DMS 273 (cell line): Measurements from ENCODE around the gene WHRN.

ENCODE experiments used
- DNase-seq: peaks from one replicate; lab custom pipeline; 2025; ENCODE audit not compliant: unreplicated experiment; lab: John Stamatoyannopoulos, UW

Gene WHRN

DNA sequence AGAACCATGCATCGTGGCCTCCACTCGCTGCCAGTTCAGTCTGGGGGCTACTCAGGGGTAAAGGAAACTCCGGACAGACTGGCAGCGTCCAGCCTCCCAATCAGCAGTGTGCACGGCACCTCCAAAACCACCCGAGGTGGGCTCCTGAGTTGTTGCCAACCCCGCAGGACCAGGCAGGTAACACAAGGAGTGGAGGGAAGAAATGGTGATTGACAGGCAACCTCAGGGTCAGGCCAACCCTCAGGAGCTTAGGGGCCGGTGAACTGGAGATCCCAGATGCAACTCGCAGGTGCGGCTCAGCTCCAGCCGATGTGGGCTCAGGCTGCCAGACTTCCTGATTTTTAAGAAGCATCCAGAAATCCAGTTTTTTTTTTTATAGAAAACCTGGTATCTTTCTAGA, 80.1 kb downstream of the WHRN start:
- DNase-seq, result no peak

- no peak for DNase-seq
Measured at GRCh38 chr9:114424126-114424525, 81.1 kb downstream of the WHRN start.

GRCh38 chr9:114423181-114423580, 82.1 kb downstream of the WHRN start:
- no peak for DNase-seq

DNA sequence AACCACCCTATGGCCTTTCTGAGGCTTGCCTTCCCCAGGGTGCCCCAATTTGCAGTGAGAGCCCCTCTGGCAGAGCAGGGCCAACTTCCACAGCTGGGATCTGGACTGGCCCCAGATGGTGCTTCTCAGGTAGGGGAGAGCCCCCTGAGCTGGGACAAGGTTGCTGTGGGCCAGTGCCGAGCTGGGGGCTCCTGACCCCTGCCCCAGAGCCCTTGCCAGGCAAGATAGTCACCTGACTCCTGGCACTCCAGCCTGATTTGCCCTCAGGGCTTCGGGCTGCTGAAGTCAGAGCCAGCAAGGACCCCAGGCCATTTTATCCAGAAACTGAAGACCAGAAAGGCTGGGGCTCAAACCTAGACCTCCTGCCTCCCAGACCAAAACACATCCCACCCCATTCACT, 84.1 kb downstream of the WHRN start:
- DNase-seq, result no peak

GRCh38 chr9:114419796-114420195, 85.5 kb downstream of the WHRN start:
- DNase-seq, result no peak

- no peak for DNase-seq
Measured at GRCh38 chr9:114418053-114418452, 87.2 kb downstream of the WHRN start.

DNA sequence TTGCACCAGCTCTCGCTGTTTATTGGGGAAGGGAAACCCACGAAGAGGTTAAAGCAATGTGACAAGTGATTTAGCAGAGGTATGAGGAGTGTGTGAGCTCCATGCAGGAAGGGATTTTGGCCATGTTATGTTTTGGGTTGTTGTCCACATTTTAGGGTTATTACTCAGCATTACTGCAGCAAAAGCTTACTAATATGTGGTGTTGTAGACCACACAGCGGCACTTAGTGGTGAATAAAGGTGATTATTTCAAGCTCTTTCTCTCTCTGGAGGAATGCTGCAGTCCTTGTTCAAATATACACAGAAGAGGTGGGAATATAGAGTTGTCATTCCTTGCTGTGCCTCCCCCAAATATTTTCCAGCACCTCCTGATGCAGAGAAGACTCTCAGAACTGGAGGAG, 87.8 kb downstream of the WHRN start:
- DNase-seq, result no peak

DNA sequence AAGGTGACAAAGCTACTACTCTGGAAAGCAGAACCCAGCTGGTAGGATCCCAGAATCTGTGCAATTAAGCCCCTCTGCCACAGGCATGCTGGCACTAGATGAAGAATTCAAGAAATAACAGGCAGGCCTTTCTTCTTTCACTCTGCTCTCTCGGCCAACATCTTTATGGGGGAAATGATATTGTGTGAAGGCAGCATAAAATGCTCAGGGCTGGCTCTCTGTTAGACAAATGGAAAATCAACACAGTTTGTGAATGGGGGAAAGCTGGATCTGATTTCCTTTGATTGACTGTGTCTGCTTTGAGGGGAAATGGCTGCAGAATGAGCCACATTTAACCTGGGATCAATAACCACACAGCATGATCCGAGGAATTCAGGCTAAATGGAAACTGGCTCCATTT, 88.4 kb downstream of the WHRN start:
- no peak for DNase-seq

GRCh38 chr9:114416290-114416689, 89.0 kb downstream of the WHRN start:
- DNase-seq, result no peak

DNA sequence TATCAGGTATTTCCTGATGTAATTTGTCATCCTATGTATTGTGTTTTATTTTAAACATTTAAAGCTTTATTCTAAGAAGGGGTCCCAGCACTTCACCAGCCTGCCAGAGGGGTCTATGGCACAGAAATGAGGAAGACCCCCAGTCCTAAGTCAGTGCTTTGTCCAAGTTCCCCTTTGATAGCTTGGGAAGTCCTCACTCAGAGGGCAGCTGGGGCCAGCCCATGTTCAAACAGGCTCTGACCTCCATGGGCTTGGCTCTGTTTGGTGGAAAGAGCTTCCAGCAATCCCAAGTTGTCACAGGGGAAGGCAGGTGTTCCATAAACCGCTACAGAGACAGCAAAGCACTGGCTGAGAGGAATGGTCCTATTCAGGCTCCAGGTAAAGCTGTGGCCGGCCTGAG, 90.9 kb downstream of the WHRN start:
- no peak for DNase-seq

DNA sequence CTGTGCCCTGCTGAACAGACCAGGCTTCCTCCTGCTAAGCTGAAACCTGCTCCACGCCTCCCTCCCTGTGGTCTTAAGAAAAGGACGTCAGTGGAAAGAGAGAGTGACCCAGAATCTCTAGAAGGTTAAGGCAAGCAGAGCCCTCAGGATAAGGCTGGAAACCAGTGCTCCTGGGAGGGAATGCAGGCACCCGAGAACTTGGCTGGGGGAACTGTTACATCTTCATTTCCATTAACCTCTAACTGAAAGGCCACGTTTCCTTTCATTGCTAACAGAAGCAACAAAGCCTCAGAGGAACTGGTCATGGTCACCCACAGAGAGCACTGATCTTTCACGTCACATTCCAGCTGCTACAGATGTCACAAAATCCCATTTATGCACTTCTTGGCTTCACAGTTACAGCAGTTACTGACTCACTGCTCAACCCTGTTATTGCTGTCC, 91.4 kb downstream of the WHRN start:
- no peak for DNase-seq

DNA sequence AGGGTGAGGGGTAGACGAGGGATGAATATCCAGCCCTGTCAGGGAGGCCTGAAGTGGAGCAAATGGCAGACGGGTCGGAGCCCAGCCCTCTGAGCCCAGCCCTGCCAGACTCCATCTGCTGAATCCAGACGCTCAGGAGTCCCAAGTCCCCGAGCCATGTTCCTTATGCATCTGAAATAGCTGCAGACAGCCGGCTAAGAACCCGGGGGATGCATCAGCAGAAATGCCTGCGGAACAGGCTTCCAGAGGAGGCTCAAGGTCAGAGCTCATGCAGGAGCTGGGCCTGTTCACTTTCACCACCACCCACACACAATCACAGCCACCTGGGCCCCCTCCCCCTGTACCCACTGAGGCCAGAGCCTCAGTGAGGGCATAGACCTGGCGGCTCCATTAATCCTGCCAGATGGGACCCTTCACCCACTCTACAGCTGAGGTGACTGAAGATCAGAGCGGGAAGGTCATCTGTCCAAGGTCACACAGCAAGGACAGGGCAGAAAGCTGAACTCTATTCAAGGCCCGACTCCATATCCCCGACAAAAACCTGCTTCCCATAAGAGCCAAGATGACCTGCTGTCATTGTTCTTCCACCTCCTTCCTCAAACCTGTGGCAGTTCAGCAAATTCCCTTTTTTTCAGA, 93.1 kb downstream of the WHRN start:
- DNase-seq, result peak; percentile 77

GRCh38 chr9:114411452-114411851, 93.8 kb downstream of the WHRN start:
- no peak for DNase-seq

DNA sequence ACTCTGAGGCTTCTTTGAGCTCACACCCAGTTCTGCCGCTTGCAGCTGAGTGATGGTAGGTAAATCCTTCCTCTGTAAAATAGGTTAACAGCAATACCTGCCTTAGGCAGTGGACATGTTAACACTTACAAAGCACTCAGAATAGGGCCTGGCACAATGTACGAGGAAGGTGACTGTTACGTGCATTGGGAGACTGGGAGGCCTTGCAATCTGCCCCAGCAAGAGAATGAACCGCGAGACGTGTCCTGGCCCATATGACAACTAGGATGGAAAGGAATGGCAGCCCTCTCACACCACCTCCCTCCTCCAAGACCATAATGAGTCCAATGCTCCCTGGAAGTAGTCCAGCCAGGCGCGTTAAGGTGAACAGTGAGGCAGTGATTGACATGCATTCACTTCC, 94.4 kb downstream of the WHRN start:
- DNase-seq, result peak; percentile 10

DNA sequence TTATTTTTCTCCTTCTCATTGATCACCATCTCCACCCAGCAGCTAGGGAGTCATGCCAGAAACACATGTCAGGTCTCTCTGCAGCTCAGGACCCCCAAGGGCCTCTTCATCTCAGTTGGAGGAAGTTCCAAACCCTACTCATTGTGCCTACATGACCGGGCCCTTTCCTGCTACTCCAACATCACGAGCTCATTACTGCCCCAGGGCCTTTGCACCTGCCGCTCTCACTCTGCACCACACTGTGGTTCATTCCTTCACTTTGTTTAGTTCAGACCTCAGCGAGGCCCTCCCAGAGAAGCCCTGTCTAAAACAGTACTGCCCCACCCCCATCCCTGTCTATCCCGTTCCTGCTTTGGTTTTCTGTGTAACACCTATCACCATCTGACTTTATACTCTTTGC, 95.4 kb downstream of the WHRN start:
- no peak for DNase-seq

- peak; percentile 25 for DNase-seq
Measured at GRCh38 chr9:114409103-114409780, 96.0 kb downstream of the WHRN start.

- no peak for DNase-seq
Measured at GRCh38 chr9:114408645-114409044, 96.6 kb downstream of the WHRN start.

- DNase-seq, result no peak
Measured at GRCh38 chr9:114407889-114408288, 97.4 kb downstream of the WHRN start.

DNA sequence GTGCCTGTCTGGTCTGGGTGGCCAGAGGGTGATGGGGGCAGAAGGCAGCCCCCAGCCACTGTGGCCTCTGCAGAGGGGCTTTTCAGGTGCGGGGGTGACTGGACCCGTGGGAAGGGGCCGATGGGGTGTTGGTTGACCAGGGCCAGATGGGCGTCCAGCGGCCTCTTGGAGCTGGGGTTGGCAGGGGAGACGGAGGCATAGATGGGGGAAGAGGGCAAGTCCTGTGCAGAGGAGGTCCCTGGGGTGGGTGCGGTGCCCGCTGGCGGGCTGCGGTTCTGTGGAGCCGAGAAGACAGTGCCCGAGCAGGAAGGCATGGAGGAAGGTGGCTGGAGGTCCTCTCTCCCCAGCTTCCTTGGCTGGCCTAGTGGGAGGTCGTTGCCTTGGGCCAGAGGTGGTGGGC, 98.8 kb downstream of the WHRN start:
- no peak for DNase-seq

GRCh38 chr9:114405294-114406034, 99.8 kb downstream of the WHRN start:
- peak; percentile 86 for DNase-seq

GRCh38 chr9:114404531-114404930, 100.7 kb downstream of the WHRN start:
- DNase-seq, result no peak

DNA sequence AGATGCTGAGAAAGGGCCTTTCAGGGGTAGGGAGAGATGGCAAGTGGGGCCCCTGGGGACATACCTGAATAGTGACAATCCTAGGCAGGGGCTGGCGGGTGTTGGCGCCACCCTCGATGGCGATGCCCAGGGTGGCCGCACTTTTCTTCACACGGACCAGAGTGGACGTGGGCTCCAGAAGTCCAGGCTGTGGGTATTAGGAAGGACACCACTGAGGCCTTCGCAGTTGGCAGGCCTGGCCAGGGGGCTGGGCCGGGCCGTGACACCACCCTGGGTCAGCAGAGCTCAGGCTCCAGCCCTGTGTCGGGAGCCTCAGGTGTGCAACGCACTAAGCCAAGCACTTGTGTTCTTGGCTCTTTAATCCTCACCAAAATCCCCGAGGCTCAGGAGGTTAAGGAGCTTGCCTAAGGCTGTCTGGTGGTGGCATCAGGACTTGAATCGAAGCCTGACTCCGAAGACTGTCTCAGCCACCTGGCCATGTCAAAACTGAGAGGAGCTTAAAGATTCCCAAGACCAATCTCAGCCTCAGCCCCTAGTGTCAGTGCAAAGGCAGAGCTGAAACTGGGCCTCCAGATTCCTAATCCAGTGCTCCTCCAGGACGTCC, 102.0 kb downstream of the WHRN start:
- DNase-seq, result no peak
